Muscle layer of colon (tissue), 2 donors: ENCODE data around the gene TWIST2.
A peak's percentile ranks its signal among the peaks of the same experiment; 100 is the strongest.

Experiments used
- H3K27ac ChIP-seq: one replicate; pipeline ENCODE4 v1.7.0; 2013; ENCODE audit warnings: low read depth, mild to moderate bottlenecking, low read length, moderate library complexity
- H3K27me3 ChIP-seq, 2 donors: one replicate each; pipeline ENCODE4 v1.7.0; 2013; ENCODE audit warnings: low read length in 2 of 2, mild to moderate bottlenecking in 2 of 2; ENCODE audit not compliant: insufficient read depth in 2 of 2, control insufficient read depth in 1 of 2
- H3K36me3 ChIP-seq: one replicate; pipeline ENCODE4 v1.7.0; 2013; ENCODE audit warnings: mild to moderate bottlenecking, low read length; ENCODE audit not compliant: insufficient read depth
- H3K4me1 ChIP-seq: one replicate; pipeline ENCODE4 v1.7.0; 2013; ENCODE audit warnings: mild to moderate bottlenecking, low read length; ENCODE audit not compliant: insufficient read depth
- H3K4me3 ChIP-seq, 2 donors: one replicate each; pipeline ENCODE4 v1.7.0; 2013; ENCODE audit warnings: low read length in 2 of 2, low read depth in 1 of 2, mild to moderate bottlenecking in 1 of 2, moderate library complexity in 1 of 2
- H3K9ac ChIP-seq: one replicate; pipeline ENCODE4 v1.7.0; 2013; ENCODE audit warnings: low read length
- H3K9me3 ChIP-seq: one replicate; pipeline ENCODE4 v1.7.0; 2013; ENCODE audit warnings: mild to moderate bottlenecking, low read length
- donor health status: abdominal sarcoma.
- donor health status: Adenocarcinoma of cecum.

The TWIST2 gene

GRCh38 chr2:238876232-238876630, 28.3 kb downstream of the TWIST2 start:
- peak overlapping the region; percentile 24 for H3K27ac ChIP-seq
- no peak overlapping the region for H3K4me3 ChIP-seq

GRCh38 chr2:238878051-238878735, 30.3 kb downstream of the TWIST2 start:
- no peaks in the 10 kb centered on the region for H3K27me3 ChIP-seq

More at GRCh38 chr2:238876232-238876630, 28.3 kb downstream of the TWIST2 start:
- H3K27me3 ChIP-seq = no peaks in the 10 kb centered on the region
- no peaks in the 10 kb centered on the region for H3K36me3 ChIP-seq
- H3K9ac ChIP-seq = no peak overlapping the region
- H3K9me3 ChIP-seq = no peaks in the 10 kb centered on the region
- peaks cover 8% of the 10 kb centered on the region for H3K4me1 ChIP-seq

GRCh38 chr2:238879043-238879442, 31.2 kb downstream of the TWIST2 start:
- H3K9ac ChIP-seq = no peak overlapping the region
- H3K9me3 ChIP-seq = no peaks in the 10 kb centered on the region
- H3K4me3 ChIP-seq = no peak overlapping the region
- H3K27me3 ChIP-seq = no peaks in the 10 kb centered on the region
- H3K36me3 ChIP-seq = no peaks in the 10 kb centered on the region
- H3K4me1 ChIP-seq = peaks cover 34% of the 10 kb centered on the region
- H3K27ac ChIP-seq = no peak overlapping the region

More at GRCh38 chr2:238878051-238878735, 30.3 kb downstream of the TWIST2 start:
- Histone ChIP-seq H3K9me3 (no peaks in the 10 kb centered on the region), H3K4me3 (no peak overlapping the region), H3K36me3 (no peaks in the 10 kb centered on the region), H3K4me1 (peaks cover 25% of the 10 kb centered on the region), H3K27ac (no peak overlapping the region), H3K9ac (no peak overlapping the region)

- no peak overlapping the region for H3K9ac ChIP-seq
- no peak overlapping the region for H3K27ac ChIP-seq
- no peaks in the 10 kb centered on the region for H3K27me3 ChIP-seq
- no peaks in the 10 kb centered on the region for H3K9me3 ChIP-seq
- H3K4me3 ChIP-seq = no peak overlapping the region
- no peaks in the 10 kb centered on the region for H3K36me3 ChIP-seq
- H3K4me1 ChIP-seq = peaks cover 37% of the 10 kb centered on the region
These were observed 31.9 kb downstream of the TWIST2 start for GRCh38 chr2:238879621-238880377.

- H3K9ac ChIP-seq = no peak overlapping the region
- H3K27ac ChIP-seq = no peak overlapping the region
- H3K27me3 ChIP-seq = no peaks in the 10 kb centered on the region
- no peaks in the 10 kb centered on the region for H3K9me3 ChIP-seq
- no peak overlapping the region for H3K4me3 ChIP-seq
- peaks cover 29% of the 10 kb centered on the region for H3K4me1 ChIP-seq
- H3K36me3 ChIP-seq = no peaks in the 10 kb centered on the region
These were observed 33.6 kb downstream of the TWIST2 start for GRCh38 chr2:238881353-238882081.

GRCh38 chr2:238882082-238882755, 34.3 kb downstream of the TWIST2 start:
- Histone ChIP-seq H3K36me3 (no peaks in the 10 kb centered on the region), H3K27me3 (no peaks in the 10 kb centered on the region), H3K27ac (peak overlapping the region; percentile 62), H3K9ac (no peak overlapping the region), H3K4me3 (no peak overlapping the region), H3K4me1 (peaks cover 29% of the 10 kb centered on the region), H3K9me3 (no peaks in the 10 kb centered on the region)

- no peaks in the 10 kb centered on the region for H3K9me3 ChIP-seq
- H3K4me1 ChIP-seq = peaks cover 29% of the 10 kb centered on the region
- H3K9ac ChIP-seq = no peak overlapping the region
- H3K4me3 ChIP-seq = peak overlapping the region in 1 of 2 donors; percentile 16
- peak overlapping the region; percentile 62 for H3K27ac ChIP-seq
- H3K36me3 ChIP-seq = no peaks in the 10 kb centered on the region
- no peaks in the 10 kb centered on the region for H3K27me3 ChIP-seq
These were observed 35.6 kb downstream of the TWIST2 start for GRCh38 chr2:238883421-238883901.

- H3K4me1 ChIP-seq = peaks cover 29% of the 10 kb centered on the region
- H3K27me3 ChIP-seq = no peaks in the 10 kb centered on the region
- no peak overlapping the region for H3K4me3 ChIP-seq
- H3K27ac ChIP-seq = peak overlapping the region; percentile 62
- H3K36me3 ChIP-seq = no peaks in the 10 kb centered on the region
- no peak overlapping the region for H3K9ac ChIP-seq
- H3K9me3 ChIP-seq = no peaks in the 10 kb centered on the region
These were observed 36.4 kb downstream of the TWIST2 start for GRCh38 chr2:238884122-238884811.

GRCh38 chr2:238884812-238885408, 37.0 kb downstream of the TWIST2 start:
- H3K27ac ChIP-seq = no peak overlapping the region
- H3K9me3 ChIP-seq = no peaks in the 10 kb centered on the region

GRCh38 chr2:238886453-238887094, 38.7 kb downstream of the TWIST2 start:
- Histone ChIP-seq H3K9me3 (no peaks in the 10 kb centered on the region), H3K4me1 (peaks cover 28% of the 10 kb centered on the region), H3K9ac (no peak overlapping the region), H3K27me3 (no peaks in the 10 kb centered on the region), H3K27ac (no peak overlapping the region), H3K36me3 (no peaks in the 10 kb centered on the region), H3K4me3 (no peak overlapping the region)

More at GRCh38 chr2:238884812-238885408, 37.0 kb downstream of the TWIST2 start:
- H3K36me3 ChIP-seq = no peaks in the 10 kb centered on the region
- H3K4me1 ChIP-seq = peaks cover 29% of the 10 kb centered on the region
- no peak overlapping the region for H3K9ac ChIP-seq
- no peaks in the 10 kb centered on the region for H3K27me3 ChIP-seq
- H3K4me3 ChIP-seq = no peak overlapping the region
